Measurements from ENCODE around the gene HNRNPH3.

- no peak for TF ChIP-seq POLR2A (IDR thresholded peaks at IDR 0.05)
- no peak for TF ChIP-seq CTCF (IDR thresholded peaks at IDR 0.05)
- no peak for TF ChIP-seq POLR2AphosphoS5 (IDR thresholded peaks at IDR 0.05)
These were observed 43.1 kb upstream of the HNRNPH3 start for GRCh38 chr10:68288717-68289116.

Measured in breast epithelium (tissue), 3 donors.